ENCODE results near the gene SLC7A5. TPM values are rescaled to one million over a fixed set of nuclear protein-coding genes. Genes with fewer than 3 reads are reported as not detected.
"Not testable (repeated sequence)": the region's sequence is repeated elsewhere in the genome, so short reads cannot be mapped to it uniquely, and the experiment has no call there.

Gene SLC7A5
- total RNA-seq, 8 experiments from 2014 or later, result 15.5 to 129 (median 51.1) TPM

DNA sequence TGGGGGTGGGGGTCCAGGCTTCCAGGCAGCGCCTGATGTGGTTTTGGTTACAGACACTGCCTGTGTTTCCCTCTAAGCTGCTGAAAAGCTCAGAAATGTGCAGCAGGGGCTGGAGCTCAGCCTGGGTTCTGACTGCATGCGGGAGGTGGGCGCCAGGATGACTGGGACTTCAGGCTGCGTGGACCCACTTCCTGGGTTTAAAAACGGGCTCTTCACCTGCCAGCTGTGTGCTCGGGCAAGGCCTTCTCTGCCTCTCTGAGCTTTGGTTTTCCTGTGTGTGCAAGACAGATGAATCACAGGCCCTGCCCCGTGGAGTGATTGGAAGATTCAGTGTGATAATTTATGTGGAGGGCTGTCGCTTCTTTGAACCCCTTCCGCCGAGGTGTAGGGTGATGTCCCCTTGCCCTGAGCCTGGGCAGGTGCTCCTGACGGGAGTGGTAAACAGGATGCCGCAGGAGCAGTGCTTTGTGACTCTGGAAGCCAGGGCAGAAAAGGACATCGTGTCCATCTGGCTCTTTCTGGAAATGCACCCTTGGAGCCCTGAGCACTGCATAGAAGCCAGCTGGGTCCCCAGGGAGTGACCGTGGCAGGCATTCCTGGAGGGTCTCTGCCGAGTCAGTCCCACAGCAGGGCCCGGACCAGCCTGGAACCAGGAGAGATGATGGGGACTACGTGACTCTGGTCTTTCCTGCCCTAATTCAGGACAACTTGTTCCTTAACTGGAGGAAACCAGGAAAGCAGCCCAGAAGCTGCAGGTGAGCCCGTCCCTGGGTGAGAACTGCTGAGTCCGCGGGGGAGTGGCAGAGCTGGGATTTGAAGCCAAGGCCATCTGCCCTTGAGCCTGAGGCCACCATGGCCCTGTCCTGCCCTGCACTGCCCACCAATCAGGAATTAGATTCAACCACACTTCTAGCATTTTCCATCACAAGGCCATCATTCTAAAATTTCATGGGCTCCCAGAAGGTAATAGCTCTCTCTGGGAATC, 28.5 kb upstream of the SLC7A5 start:
- WGBS, 10 experiments, result 71 to 82% (median 80%) methylated on average over 5 to 7 of the region's 20 CpGs; no CpG with 5 or more reads in 7 of the 10 experiments
- Histone ChIP-seq H3K27ac (peak overlapping the region in 1 of 2 donors; percentile 17), H3K4me1 (replicated peaks in 1 of 2) (peaks cover 0 to 4% of the 10 kb centered on the region in 2 donors), H3K4me3 (no peak overlapping the region)
- ATAC-seq (replicated peaks in 6 of 8), result peak in 5 of 8 experiments; percentile 12 to 64 (median 56)
- in situ Hi-C loops (cut with MboI; ENCODE audit: low pct_unique_long_range_greater_than_20kb in 2 of 9, low sequenced_read_pairs in 9 of 9, unreplicated experiment in 9 of 9), result loop anchor here in 2 of 9 experiments (25.0 kb wide), 1 partner anchor 111 kb away; no protein-coding TSS in a partner anchor

DNA sequence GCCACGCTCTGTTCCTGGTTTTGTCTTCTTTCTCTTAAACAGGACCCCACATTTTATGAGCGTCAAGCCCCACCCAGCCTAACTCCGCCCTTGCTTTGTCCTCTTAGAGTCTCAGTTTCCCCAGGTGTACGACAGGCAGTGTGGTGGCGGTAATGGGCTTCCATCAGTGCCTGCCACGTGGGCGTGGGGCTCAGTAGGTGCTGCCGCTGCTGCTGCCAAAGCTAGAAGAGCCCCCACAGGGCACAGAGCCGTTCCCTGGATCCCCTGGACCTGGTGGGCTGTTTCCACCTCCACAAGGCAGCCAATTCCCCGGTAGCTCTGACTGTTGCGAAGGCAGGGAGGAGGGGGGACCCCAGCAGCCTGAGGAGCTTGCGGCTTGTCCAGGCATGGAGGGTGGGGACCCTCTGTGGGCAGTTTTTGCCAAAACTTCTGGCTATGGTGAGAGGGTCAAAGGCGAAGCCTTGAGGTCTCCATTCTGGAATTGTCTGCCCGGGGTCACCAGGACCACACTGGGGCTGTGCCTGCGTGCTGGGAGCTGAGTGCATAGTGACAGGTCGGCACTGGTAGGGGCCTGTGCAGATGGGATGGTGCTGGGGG, 27.7 kb upstream of the SLC7A5 start:
- 24 to 100% (median 78%) methylated on average over 1 to 7 of the region's 16 CpGs; no CpG with 5 or more reads in 2 of the 10 experiments for WGBS, 10 experiments
- in situ Hi-C loops (cut with MboI; ENCODE audit: low pct_unique_long_range_greater_than_20kb in 2 of 9, low sequenced_read_pairs in 9 of 9, unreplicated experiment in 9 of 9), result loop anchor here in 2 of 9 experiments (25.0 kb wide), 1 partner anchor 110 kb away; no protein-coding TSS in a partner anchor
- not testable (repeated sequence) for H3K4me3 ChIP-seq; H3K27ac ChIP-seq; H3K4me1 ChIP-seq (replicated peaks in 1 of 2)
- ATAC-seq (replicated peaks in 6 of 8), result peak in 1 of 8 experiments; percentile 11

DNA sequence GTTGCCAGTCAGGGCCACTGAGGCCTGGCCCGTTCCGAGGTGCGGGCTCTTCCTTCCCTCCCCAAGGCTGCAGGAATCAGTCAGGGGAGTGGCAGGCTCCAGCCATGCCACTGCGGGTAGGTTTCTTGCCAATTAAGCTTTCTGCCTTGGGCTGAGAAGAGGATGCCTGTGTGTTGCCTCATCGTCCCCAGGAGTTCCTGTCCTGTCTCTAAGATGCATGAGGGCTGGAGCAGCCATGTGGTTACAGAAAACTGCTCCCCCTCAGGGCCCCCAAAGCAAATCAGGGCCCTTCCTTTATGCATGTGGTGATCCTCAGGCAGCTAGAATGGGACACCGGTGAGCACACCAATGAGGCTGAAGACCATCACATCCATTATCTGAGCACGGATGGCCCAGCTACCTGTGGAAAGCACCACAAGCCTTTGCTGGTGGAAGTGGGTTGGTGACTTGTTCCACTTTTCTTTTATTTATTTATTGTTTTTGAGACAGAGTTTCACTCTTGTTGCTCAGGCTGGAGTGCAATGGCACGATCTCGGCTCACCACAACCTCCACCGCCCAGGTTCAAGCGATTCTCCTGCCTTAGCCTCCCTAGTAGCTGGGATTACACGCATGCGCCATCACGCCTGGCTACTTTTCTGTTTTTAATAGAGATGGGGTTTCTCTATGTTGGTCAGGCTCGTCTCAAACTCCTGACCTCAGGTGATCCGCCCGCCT, 27.0 kb upstream of the SLC7A5 start:
- ATAC-seq (replicated peaks in 6 of 8), result peak in 2 of 8 experiments; percentile 31 to 55
- not testable (repeated sequence) for H3K4me1 ChIP-seq (replicated peaks in 1 of 2); H3K27ac ChIP-seq; H3K4me3 ChIP-seq
- WGBS, 10 experiments, result 64 to 96% (median 91%) methylated on average over 4 to 7 of the region's 17 CpGs; no CpG with 5 or more reads in 4 of the 10 experiments
- in situ Hi-C loops (cut with MboI; ENCODE audit: low pct_unique_long_range_greater_than_20kb in 2 of 9, low sequenced_read_pairs in 9 of 9, unreplicated experiment in 9 of 9), result loop anchor here in 2 of 9 experiments (25.0 kb wide), 1 partner anchor 109 kb away; no protein-coding TSS in a partner anchor

GRCh38 chr16:87895641-87896141, 26.4 kb upstream of the SLC7A5 start:
- Histone ChIP-seq H3K27ac (no peak overlapping the region), H3K4me3 (no peak overlapping the region), H3K4me1 (replicated peaks in 1 of 2) (peaks cover 0 to 4% of the 10 kb centered on the region in 2 donors)
- peak in 4 of 8 experiments; percentile 11 to 53 (median 39) for ATAC-seq (replicated peaks in 6 of 8)
- in situ Hi-C loops (cut with MboI; ENCODE audit: low pct_unique_long_range_greater_than_20kb in 2 of 9, low sequenced_read_pairs in 9 of 9, unreplicated experiment in 9 of 9), result loop anchor here in 2 of 9 experiments (25.0 kb wide), 1 partner anchor 108 kb away; no protein-coding TSS in a partner anchor
- WGBS, 10 experiments, result 20 to 100% (median 92%) methylated on average over 1 to 5 of the region's 10 CpGs; no CpG with 5 or more reads in 3 of the 10 experiments

DNA sequence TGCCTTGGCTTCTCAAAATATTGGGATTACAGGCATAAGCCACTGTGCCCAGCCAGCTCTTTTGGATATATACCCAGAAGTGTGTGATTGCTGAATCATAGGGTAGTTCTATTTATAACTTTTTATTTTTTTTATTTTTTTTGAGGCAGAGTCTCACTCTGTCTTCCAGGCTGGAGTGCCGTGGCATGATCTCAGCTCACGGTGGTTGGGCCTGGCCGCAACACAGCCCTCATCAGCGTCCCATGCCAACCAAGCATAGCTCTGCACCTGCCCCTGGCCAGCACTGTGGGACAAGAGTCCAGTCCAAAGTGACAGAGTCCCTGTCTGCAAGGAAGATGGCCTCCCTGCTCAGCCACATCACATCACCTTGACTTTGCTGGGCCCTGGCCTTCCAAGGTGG, 24.7 kb upstream of the SLC7A5 start:
- WGBS, 10 experiments, result 10 to 100% methylated on average over 1 to 2 of the region's 4 CpGs; no CpG with 5 or more reads in 8 of the 10 experiments
- not testable (repeated sequence) for H3K27ac ChIP-seq; H3K4me1 ChIP-seq (replicated peaks in 1 of 2); H3K4me3 ChIP-seq
- in situ Hi-C loops (cut with MboI; ENCODE audit: low pct_unique_long_range_greater_than_20kb in 2 of 9, low sequenced_read_pairs in 9 of 9, unreplicated experiment in 9 of 9), result loop anchor here in 2 of 9 experiments (25.0 kb wide), 1 partner anchor 107 kb away; no protein-coding TSS in a partner anchor
- peak in 7 of 8 experiments; percentile 38 to 80 (median 66) for ATAC-seq (replicated peaks in 6 of 8)

DNA sequence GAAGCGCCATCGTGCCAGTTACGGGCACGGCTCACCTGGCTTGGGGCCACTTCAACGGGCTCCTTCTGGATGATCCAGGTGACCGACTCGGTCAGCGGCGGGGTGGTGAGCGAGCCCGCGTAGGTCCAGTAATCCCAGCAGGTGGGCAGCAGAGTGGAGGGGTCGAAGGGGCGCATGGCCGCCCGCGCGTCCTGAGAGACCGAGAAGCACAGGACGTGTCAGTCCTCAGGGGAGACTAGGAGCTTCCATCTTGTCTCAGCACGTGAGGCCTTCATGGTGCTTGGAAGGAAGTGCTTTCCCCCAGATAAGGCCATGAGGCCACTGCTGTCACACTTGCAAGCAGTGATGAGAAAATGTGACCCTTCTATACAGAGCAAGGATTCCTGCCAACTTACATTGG, 22.5 kb upstream of the SLC7A5 start:
- H3K4me1 ChIP-seq (replicated peaks in 1 of 2), result no peaks in the 10 kb centered on the region
- H3K4me3 ChIP-seq, result no peak overlapping the region
- no peak for ATAC-seq (replicated peaks in 6 of 8)
- no peak overlapping the region for H3K27ac ChIP-seq
- WGBS, 10 experiments, result 20 to 100% (median 82%) methylated on average over 1 to 4 of the region's 21 CpGs; no CpG with 5 or more reads in 6 of the 10 experiments
- in situ Hi-C loops (cut with MboI; ENCODE audit: low pct_unique_long_range_greater_than_20kb in 2 of 9, low sequenced_read_pairs in 9 of 9, unreplicated experiment in 9 of 9), result loop anchor here in 2 of 9 experiments (25.0 kb wide), 1 partner anchor 104 kb away; no protein-coding TSS in a partner anchor

GRCh38 chr16:87889762-87890161, 20.5 kb upstream of the SLC7A5 start:
- 57 to 100% (median 100%) methylated on average over 1 to 3 of the region's 10 CpGs; no CpG with 5 or more reads in 6 of the 10 experiments for WGBS, 10 experiments
- not testable (repeated sequence) for H3K4me3 ChIP-seq; ATAC-seq (replicated peaks in 6 of 8); H3K27ac ChIP-seq; H3K4me1 ChIP-seq (replicated peaks in 1 of 2)
- in situ Hi-C loops (cut with MboI; ENCODE audit: low pct_unique_long_range_greater_than_20kb in 2 of 9, low sequenced_read_pairs in 9 of 9, unreplicated experiment in 9 of 9), result loop anchor here in 2 of 9 experiments (25.0 kb wide), 1 partner anchor 102 kb away; no protein-coding TSS in a partner anchor

DNA sequence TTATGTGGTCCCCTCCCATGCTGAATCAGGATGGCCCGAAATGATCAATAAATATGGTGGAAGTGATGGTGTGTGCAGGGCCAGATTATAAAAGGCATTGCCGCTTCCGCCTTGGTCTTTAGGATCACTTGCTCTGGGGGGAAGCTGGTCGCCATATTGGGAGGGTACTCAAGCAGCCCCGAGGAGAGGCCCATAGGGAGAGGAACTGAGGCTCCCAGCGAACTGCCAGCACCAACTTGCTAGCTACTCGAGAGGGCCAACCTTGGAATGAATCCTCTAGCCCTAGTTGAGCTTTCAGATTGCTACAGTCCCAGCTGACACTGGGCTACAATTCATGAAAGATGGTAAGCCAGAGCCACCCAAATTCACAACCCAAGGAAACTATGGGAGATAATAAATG, 19.0 kb upstream of the SLC7A5 start:
- 87 to 100% (median 100%) methylated on average over 1 to 5 of the region's 7 CpGs; no CpG with 5 or more reads in 7 of the 10 experiments for WGBS, 10 experiments
- not testable (repeated sequence) for H3K4me3 ChIP-seq; H3K4me1 ChIP-seq (replicated peaks in 1 of 2); H3K27ac ChIP-seq; ATAC-seq (replicated peaks in 6 of 8)
- in situ Hi-C loops (cut with MboI; ENCODE audit: low pct_unique_long_range_greater_than_20kb in 2 of 9, low sequenced_read_pairs in 9 of 9, unreplicated experiment in 9 of 9), result loop anchor here in 2 of 9 experiments (25.0 kb wide), 1 partner anchor 101 kb away; no protein-coding TSS in a partner anchor

DNA sequence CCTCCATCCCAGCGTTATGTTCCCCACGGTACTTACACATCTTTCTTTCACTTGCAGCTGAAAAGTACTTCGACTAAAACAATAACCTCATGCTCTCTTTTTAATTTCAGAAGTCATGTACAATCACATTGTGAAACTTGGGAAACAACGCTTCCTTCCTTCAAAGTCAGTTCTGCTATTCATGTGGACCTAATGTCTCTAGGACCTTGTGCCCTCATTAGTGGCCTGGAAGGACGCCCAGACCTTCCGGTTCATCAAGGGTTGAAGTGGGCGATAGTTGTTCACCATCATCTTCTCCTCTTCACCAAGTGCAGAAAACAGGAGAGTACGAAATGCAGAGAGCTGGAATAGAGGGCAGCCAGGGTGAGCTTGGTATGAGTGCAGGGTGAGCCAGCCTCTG, 18.6 kb upstream of the SLC7A5 start:
- H3K4me1 ChIP-seq (replicated peaks in 1 of 2); H3K27ac ChIP-seq; H3K4me3 ChIP-seq; ATAC-seq (replicated peaks in 6 of 8): not testable (repeated sequence)
- 40 to 100% (median 83%) methylated on average over 1 to 6 of the region's 8 CpGs; no CpG with 5 or more reads in 3 of the 10 experiments for WGBS, 10 experiments
- in situ Hi-C loops (cut with MboI; ENCODE audit: low pct_unique_long_range_greater_than_20kb in 2 of 9, low sequenced_read_pairs in 9 of 9, unreplicated experiment in 9 of 9), result loop anchor here in 2 of 9 experiments (25.0 kb wide), 1 partner anchor 101 kb away; no protein-coding TSS in a partner anchor

DNA sequence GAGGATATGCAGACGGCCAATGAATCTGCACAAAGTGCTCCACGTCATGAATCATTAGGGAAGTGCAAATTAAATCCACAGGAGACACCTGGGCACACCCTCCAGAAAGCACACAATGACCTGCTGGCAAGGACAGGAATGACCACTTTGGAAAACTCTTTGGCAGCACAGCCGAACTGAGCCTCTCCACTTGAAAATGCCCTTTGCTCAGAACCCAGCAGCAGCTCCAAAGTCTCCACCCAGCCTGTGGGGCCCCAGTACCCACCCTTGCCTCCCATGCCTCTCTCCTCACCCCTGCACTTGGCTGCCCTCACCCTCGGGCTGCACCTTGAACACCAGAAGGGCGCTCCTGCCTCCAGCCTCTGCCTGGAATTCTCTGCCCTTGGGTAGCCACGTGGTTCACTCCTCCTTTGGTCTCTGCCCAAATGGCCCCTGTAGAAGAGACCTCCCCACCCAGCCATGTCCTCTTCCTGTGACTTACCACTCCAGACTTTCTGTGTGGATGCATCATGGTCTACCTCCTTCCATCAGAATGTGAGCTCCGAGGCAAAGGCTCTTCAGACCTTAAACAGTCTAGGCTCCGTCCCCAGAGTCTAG, 16.2 kb upstream of the SLC7A5 start:
- peaks cover 8 to 10% of the 10 kb centered on the region in 2 donors for H3K4me1 ChIP-seq (replicated peaks in 1 of 2)
- in situ Hi-C loops (cut with MboI; ENCODE audit: low pct_unique_long_range_greater_than_20kb in 2 of 9, low sequenced_read_pairs in 9 of 9, unreplicated experiment in 9 of 9), result loop anchor here in 2 of 9 experiments (25.0 kb wide), 1 partner anchor 98 kb away; no protein-coding TSS in a partner anchor
- not testable (repeated sequence) for ATAC-seq (replicated peaks in 6 of 8); H3K4me3 ChIP-seq; H3K27ac ChIP-seq
- WGBS, 10 experiments, result 7 to 80% (median 22%) methylated on average over 1 to 2 of the region's 8 CpGs; no CpG with 5 or more reads in 2 of the 10 experiments

GRCh38 chr16:87882436-87883019, 13.2 kb upstream of the SLC7A5 start:
- Histone ChIP-seq H3K27ac (no peak overlapping the region), H3K4me1 (replicated peaks in 1 of 2) (peaks cover 8 to 10% of the 10 kb centered on the region in 2 donors), H3K4me3 (no peak overlapping the region)
- 83 to 94% (median 91%) methylated on average over 2 to 16 of the region's 29 CpGs; no CpG with 5 or more reads in 4 of the 10 experiments for WGBS, 10 experiments
- no peak for ATAC-seq (replicated peaks in 6 of 8)
- in situ Hi-C loops (cut with MboI; ENCODE audit: low pct_unique_long_range_greater_than_20kb in 2 of 9, low sequenced_read_pairs in 9 of 9, unreplicated experiment in 9 of 9), result loop anchor here in 2 of 9 experiments (25.0 kb wide), 1 partner anchor 95 kb away; no protein-coding TSS in a partner anchor

Measured in motor neuron (in vitro differentiated cells).